GM19463 (cell line): ENCODE data around the gene TMEM178B.
"Not testable (repeated sequence)": the region's sequence is repeated elsewhere in the genome, so short reads cannot be mapped to it uniquely, and the experiment has no call there.

Experiments used
- ATAC-seq: cut with Tn5 transposase; IDR thresholded peaks from one replicate; pipeline ENCODE4 v1.9.1; 2021; ENCODE audit warnings: mild to moderate bottlenecking, moderate library complexity; ENCODE audit not compliant: unreplicated experiment

Gene TMEM178B

GRCh38 chr7:141178486-141179135 is 104.7 kb downstream of the TMEM178B start:
- ATAC-seq = no peak

- no peak for ATAC-seq
Observed at GRCh38 chr7:141181812-141182211, 107.9 kb downstream of the TMEM178B start.

DNA sequence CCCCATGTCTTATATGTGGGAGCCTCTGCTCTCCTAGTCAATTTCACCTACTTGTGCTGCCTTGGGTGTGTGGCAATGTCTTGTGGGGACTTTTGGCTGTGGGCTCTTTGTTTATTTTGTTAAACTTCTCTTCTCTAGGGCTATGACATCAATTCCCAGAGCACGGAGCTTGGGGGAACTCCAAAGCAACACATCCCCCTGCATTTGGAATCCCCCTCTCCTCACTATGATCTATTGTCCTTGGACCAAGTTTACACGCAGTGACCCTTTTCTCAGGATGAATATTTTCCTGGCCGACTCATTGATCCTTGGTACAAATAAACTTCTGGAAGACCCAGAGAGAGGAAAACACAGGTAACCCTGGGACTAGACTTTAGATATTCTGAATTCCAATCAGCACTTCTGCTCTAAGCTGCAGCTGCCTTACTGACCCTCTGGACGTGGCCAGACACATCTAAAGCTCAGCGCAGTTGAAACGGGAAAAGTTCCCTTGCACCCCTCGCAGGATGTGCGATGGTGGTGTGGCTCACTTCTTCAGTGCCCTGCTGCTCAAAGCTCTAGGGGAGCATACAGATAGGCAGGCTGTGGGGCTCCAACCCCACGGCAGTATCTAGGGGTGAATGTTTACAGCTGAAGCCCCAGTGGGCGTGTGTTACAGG is 110.8 kb downstream of the TMEM178B start:
- no peak for ATAC-seq

- no peak for ATAC-seq
Observed at GRCh38 chr7:141185369-141185967, 111.6 kb downstream of the TMEM178B start.

DNA sequence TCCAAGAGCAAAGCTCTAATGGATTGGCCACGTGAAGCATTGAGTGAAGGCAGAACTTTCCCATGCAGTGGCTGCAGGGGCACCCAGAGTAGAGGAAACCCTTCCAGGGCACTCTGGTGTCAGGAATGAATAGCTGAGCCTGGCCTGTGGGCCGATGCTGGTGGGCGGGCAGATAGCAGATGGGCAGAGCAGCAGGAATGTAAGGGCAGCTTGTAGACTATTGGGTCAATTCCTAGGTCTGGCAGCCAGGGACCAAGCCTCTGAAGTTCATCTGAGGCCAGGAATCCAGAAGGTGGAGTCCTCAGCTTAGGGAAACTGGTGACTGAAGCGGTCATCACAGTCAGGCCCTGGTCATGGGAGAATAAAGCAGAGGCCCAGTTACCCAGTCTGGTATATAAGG is 115.4 kb downstream of the TMEM178B start:
- ATAC-seq = no peak

- no peak for ATAC-seq
Observed at GRCh38 chr7:141190495-141190894, 116.6 kb downstream of the TMEM178B start.

DNA sequence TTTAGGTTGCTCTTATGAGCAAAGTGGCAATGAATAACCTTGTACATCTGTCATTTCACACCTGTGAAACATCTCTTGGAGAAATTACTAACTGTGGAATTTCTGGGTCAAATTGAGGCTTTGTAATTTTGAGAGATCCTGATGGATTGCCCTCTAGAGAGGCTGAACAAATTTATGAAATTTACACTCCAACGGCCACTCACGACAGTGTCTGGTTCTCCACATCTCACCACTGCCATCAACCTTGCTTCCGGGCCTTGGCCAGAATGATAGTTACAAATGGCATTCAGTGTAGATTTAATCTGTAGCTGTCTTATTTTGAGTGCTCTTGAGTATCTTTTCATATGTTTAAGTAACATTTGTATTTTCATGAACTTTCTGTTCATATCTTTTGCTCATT is 117.4 kb downstream of the TMEM178B start:
- no peak for ATAC-seq

DNA sequence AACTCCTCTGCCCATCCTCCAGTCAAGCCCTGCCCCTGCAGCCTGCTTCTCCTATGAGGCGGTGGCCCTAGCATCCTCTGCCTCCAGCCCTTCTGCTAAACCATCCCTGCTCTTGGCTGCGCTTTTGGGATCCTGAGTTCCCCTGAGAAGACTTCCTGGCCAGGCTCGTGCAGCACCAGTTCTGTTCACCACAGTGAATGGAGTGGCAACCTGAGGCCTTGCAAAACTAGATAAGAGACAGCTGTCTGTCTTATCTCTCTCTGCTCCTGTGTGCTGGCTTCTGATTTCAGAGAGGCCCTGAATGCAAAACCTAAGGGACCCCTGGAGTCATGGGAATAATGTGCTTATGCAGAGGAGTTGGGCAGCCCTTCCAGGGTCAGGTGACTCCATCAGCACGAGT is 119.2 kb downstream of the TMEM178B start:
- no peak for ATAC-seq

GRCh38 chr7:141195722-141196121 is 121.9 kb downstream of the TMEM178B start:
- ATAC-seq = not testable (repeated sequence)

DNA sequence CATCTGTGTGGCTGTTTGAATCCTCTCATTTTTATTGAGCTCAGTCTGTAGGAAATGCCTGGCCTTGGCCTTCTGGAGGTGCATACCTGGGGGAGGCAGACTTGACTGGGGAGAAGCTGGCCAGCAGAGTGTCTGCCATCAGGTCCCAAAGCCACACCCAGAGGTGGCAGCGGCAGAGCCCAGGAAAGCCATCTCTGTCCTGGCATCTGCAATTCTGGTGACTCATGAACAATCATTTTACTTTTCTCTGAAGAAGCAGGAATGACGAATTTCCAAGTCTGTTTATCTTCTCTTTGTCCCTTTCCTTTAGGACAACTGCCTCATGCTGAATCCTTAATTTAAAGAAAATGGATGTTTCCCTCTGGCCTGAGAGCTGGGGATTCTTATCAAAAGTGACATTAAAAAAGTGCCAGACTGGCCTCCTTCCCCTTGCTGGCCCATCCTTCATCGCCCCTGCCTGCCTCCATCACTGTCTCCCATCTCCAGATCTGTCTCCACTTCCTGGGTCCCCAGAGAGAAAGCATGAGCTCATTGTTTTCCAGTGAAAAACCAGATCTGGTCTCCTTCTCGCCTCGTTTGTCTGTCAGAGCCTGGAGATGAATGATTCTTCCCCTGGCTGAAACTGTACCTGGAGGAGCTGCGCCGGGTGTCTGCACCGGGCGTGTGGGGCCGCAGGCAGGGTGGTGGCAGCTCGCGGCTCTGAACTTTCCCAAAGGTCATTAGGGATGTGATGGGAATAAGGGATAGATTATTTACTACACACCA is 124.5 kb downstream of the TMEM178B start:
- no peak for ATAC-seq

DNA sequence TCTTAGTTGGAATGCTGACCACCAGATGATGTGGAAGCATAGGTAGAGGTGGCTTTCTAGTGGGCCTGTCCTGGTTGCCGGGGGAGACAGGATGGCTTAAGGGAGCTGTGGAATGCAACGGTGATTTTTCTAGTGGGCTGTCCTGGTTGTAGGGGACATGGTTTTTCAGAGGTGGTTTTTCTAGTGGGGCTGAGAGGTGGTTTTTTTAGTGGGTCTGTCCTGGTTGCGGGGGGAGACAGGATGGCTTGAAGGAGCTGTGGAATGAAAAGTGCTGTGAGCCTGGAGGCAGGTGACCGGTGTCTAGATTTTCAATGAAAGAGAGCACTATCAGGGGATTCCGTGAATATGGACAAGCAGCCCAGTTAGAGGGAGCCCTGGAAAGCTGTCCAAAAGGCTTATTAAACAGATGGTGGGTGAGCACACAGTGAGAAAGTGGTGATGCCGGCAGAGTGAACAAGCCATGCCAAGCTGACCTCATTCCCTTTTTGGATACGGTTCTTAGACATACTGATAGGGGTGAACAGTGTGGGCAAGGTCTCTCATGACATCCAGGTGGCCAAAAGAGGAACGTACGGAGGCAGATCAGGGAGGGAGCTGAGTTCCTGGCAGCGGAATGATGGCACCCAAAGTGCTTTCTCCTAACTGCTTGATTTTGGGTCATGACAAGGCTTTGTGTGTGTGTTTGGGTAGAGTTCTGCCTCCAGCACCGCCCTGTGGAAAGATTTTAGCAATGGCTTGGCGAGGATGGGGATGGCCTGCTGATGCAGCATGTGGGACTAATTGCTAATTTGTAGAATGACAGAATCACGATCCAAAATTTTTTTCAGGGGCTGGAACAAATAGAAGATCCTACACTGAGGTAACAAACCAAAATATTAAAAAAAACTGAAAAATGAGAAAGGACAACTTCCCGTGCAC is 126.6 kb downstream of the TMEM178B start:
- ATAC-seq = no peak

- no peak for ATAC-seq
Observed at GRCh38 chr7:141201145-141201885, 127.5 kb downstream of the TMEM178B start.

GRCh38 chr7:141202535-141202934 is 128.7 kb downstream of the TMEM178B start:
- ATAC-seq = no peak

GRCh38 chr7:141203177-141203576 is 129.3 kb downstream of the TMEM178B start:
- no peak for ATAC-seq

GRCh38 chr7:141203586-141203985 is 129.7 kb downstream of the TMEM178B start:
- no peak for ATAC-seq

GRCh38 chr7:141207661-141208060 is 133.8 kb downstream of the TMEM178B start:
- ATAC-seq = no peak

GRCh38 chr7:141208539-141208938 is 134.7 kb downstream of the TMEM178B start:
- no peak for ATAC-seq

- no peak for ATAC-seq
Observed at GRCh38 chr7:141209454-141209853, 135.6 kb downstream of the TMEM178B start.

DNA sequence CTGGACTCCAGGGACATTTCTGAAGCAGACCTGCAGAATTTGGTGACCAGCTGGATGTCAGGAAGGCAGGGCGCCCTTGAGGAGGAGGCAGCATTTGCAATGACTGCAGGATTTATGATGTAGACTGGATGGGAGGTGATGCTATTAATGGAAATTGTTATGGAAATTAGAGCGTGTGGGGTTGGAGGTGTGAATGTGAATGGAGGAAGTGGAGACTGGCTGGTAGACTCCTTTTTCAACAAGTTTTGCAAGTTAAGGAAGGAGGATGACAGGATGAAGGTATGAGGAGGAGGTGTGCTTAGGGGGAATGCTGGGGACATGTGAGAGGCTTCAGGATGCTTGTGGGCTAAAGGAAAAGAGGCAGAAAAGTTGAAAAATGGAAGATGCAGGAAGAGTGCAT is 137.0 kb downstream of the TMEM178B start:
- ATAC-seq = no peak

GRCh38 chr7:141213226-141213625 is 139.4 kb downstream of the TMEM178B start:
- ATAC-seq = no peak
